DND-41 (cell line): ENCODE results near the gene BEND6.

Experiments
- ATAC-seq: fragments of 200-7000 bp; cut with Tn5 transposase; 3 replicates; pipeline ENCODE4 v1.9.1; 2021; ENCODE audit warnings: low read depth; ENCODE audit not compliant: insufficient read depth
- DNase-seq: peaks from one replicate; pipeline ENCODE4 v3.0.0-alpha.2; 2020
- H2AFZ ChIP-seq: 2 replicates; pipeline ENCODE4 v1.6.0; 2012; ENCODE audit warnings: low read depth, low read length
- H3K27ac ChIP-seq: 2 replicates; pipeline ENCODE4 v1.5.1; 2012; ENCODE audit warnings: low read length, inconsistent platforms
- H3K27me3 ChIP-seq: fragments of 200-600 bp; sonication (generic); 2 replicates; pipeline ENCODE4 v1.6.0; 2012; ENCODE audit warnings: low read length, mild to moderate bottlenecking, inconsistent platforms; ENCODE audit not compliant: insufficient read depth, poor library complexity
- H3K36me3 ChIP-seq: 2 replicates; pipeline ENCODE4 v1.5.1; 2012; ENCODE audit warnings: low read length, inconsistent platforms; ENCODE audit not compliant: insufficient read depth
- H3K4me1 ChIP-seq: 2 replicates; pipeline ENCODE4 v1.5.1; 2012; ENCODE audit warnings: mild to moderate bottlenecking, low read length; ENCODE audit not compliant: insufficient read depth
- H3K4me2 ChIP-seq: 2 replicates; pipeline ENCODE4 v1.6.0; 2012; ENCODE audit warnings: mild to moderate bottlenecking, moderate library complexity, low read length, inconsistent platforms; ENCODE audit not compliant: insufficient read depth
- H3K4me3 ChIP-seq, 2 experiments: fragments of 200-600 bp in 1 of 2; shearing (Covaris generic) in 1 of 2; 2 replicates each; pipeline ENCODE4 v1.5.1; 2012 to 2016; ENCODE audit warnings: inconsistent platforms in 2 of 2, low read length in 2 of 2, mild to moderate bottlenecking in 2 of 2, low read depth in 1 of 2, moderate library complexity in 1 of 2
- H3K79me2 ChIP-seq: 2 replicates; pipeline ENCODE4 v1.6.0; 2012; ENCODE audit warnings: low read length, inconsistent platforms; ENCODE audit not compliant: insufficient read depth
- H3K9ac ChIP-seq: 2 replicates; pipeline ENCODE4 v1.6.0; 2012; ENCODE audit warnings: low read depth, mild to moderate bottlenecking, inconsistent platforms, low read length, moderate library complexity
- H3K9me3 ChIP-seq: 2 replicates; pipeline ENCODE4 v1.5.1; 2012; ENCODE audit warnings: low read length, moderate library complexity, mild to moderate bottlenecking, inconsistent platforms; ENCODE audit not compliant: insufficient read depth, severe bottlenecking
- H4K20me1 ChIP-seq: 2 replicates; pipeline ENCODE4 v1.6.0; 2012; ENCODE audit warnings: low read length; ENCODE audit not compliant: insufficient read depth
- CTCF ChIP-seq: IDR thresholded peaks from 2 replicates; pipeline ENCODE4 v1.5.1; 2012; ENCODE audit warnings: borderline replicate concordance, low read length, moderate library complexity, mild to moderate bottlenecking; ENCODE audit not compliant: poor library complexity, severe bottlenecking; ENCODE audit errors: extremely low read depth
- EZH2 ChIP-seq: IDR thresholded peaks from 3 replicates; pipeline ENCODE4 v1.6.1; 2012; ENCODE audit warnings: borderline replicate concordance, low read depth, mild to moderate bottlenecking, moderate library complexity, low read length, inconsistent platforms; ENCODE audit not compliant: severe bottlenecking

Gene BEND6

DNA sequence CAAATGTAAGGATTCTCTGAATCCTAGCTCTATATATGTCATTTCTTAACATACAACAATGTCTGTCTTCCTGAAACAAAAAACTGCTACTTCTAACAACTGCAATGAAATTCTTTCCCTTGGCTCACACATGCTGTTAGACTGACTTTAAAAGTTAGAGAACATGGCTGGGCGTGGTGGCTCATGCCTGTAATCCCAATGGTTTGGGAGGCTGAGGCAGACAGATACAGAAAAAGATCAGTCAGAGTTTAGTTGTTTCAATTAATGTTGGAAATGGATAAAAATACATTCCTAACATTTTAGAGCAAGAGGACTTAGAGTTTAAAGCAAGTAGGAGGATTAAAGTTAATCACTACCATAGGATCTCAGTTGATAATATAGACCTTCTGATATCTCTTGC lies 62.9 kb downstream of the BEND6 start:
- Histone ChIP-seq H3K36me3 (no peaks in the 10 kb centered on the region), H3K27me3 (no peaks in the 10 kb centered on the region), H3K4me2 (no peak overlapping the region), H3K9ac (no peak overlapping the region), H3K9me3 (no peaks in the 10 kb centered on the region), H3K79me2 (no peaks in the 10 kb centered on the region), H3K4me1 (no peaks in the 10 kb centered on the region), H3K4me3 (no peak overlapping the region), H3K27ac (no peak overlapping the region), H4K20me1 (no peaks in the 10 kb centered on the region), H2AFZ (no peak overlapping the region)
- TF ChIP-seq EZH2: no peak
- TF ChIP-seq CTCF: no peak
- DNase-seq (no peak), ATAC-seq (no peak)

GRCh38 chr6:57019434-57019833 lies 64.5 kb downstream of the BEND6 start:
- peaks cover under 1% of the 10 kb centered on the region for H3K9me3 ChIP-seq
- no peaks in the 10 kb centered on the region for H4K20me1 ChIP-seq
- H3K4me3 ChIP-seq: no peak overlapping the region
- TF ChIP-seq CTCF (no peak), EZH2 (no peak)
- no peaks in the 10 kb centered on the region for H3K4me1 ChIP-seq
- no peaks in the 10 kb centered on the region for H3K79me2 ChIP-seq
- H3K9ac ChIP-seq: no peak overlapping the region
- no peaks in the 10 kb centered on the region for H3K27me3 ChIP-seq
- no peak overlapping the region for H2AFZ ChIP-seq
- H3K4me2 ChIP-seq: no peak overlapping the region
- ATAC-seq (no peak), DNase-seq (no peak)
- no peak overlapping the region for H3K27ac ChIP-seq
- H3K36me3 ChIP-seq: no peaks in the 10 kb centered on the region

DNA sequence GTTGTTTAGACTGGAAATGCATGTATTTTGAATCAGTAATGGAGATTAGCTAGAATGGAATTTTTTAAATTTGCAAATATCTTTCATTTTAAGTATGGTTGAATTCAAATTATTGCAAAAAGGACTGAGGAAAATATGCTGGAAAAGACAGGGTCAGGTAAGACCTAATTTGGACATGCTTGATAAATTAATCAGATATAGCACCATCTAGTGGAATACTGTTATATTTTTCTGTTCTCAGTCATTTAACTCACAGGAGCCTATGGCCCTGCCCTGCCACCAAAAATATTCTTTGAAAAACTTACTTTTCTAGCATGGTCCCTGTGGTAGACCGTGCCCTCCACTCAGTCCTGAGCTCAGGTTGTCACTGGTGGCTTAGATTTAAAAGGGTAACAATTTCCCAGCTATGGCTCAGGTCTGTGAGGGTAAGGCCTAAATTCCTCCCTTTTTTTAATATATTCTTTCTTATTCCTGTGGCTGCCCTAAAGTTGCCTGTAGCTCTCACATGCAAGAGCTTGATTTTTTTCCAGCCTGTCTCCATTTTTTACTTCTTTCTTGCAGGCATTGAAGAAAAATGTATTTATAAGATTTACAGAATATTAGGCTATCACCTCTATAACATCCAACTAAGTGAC lies 66.3 kb downstream of the BEND6 start:
- Histone ChIP-seq H3K4me2 (no peak overlapping the region), H3K36me3 (no peaks in the 10 kb centered on the region)
- ATAC-seq: peak; percentile 82

More for the DNA sequence above, 66.3 kb downstream of the BEND6 start:
- Histone ChIP-seq H3K79me2 (no peaks in the 10 kb centered on the region), H3K27me3 (no peaks in the 10 kb centered on the region), H2AFZ (0 out of 2 replicates have a peak overlapping the region, but pooled peaks have one; percentile 20), H3K9me3 (peaks cover 3% of the 10 kb centered on the region), H4K20me1 (no peaks in the 10 kb centered on the region), H3K9ac (no peak overlapping the region), H3K4me3 (no peak overlapping the region), H3K4me1 (no peaks in the 10 kb centered on the region), H3K27ac (no peak overlapping the region)
- no peak for DNase-seq
- TF ChIP-seq EZH2 (no peak), CTCF (peak; percentile 60)
